MM.1S (cell line): ENCODE measurements around the gene NDST1.

Source experiments
- EZH2 ChIP-seq: fragments of 300-600 bp; sonication (generic); optimal IDR thresholded peaks from 2 replicates; pipeline ENCODE3; 2017; ENCODE audit warnings: low read depth, mild to moderate bottlenecking, antibody characterized with exemption, low read length, mixed read lengths
- TF ChIP-seq, protein P1 (sequence below): fragments of 300-600 bp; sonication (generic); IDR thresholded peaks from 2 replicates; pipeline ENCODE4 v1.5.1; 2016; ENCODE audit warnings: antibody characterized with exemption, low read length, mixed read lengths

DNA sequence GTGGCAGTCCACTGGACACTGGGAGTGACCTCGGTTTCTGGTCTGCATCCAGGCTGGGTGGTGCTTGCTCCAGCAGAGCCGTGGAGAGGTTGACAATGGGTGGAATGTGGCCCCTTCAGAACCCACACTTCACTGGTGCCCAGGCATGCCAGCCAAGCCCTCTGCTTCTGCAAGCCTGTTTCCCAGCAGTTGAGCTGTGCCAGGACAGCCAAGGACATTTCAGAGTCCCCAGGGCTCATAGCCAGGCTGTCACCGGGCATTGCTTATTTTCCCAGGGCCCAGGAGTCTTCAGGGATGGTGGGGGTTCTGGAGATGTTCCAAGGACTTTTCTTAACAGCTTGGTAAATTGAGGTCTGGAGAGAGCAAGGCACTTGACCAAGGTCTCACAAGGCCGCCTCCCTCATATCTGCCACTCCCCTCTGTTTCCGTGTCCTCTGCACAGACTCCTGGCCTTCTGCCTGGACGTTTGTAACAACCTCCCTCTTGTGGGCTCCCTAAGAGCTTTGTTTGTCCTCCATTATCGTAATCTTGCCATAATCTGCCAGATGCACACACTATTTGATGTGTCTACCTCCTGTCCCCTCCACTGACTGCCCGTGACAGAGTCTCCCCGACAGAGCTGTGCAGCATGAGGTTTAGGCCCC lies 3.8 kb upstream of the NDST1 start:
- TF ChIP-seq, protein P1, sequence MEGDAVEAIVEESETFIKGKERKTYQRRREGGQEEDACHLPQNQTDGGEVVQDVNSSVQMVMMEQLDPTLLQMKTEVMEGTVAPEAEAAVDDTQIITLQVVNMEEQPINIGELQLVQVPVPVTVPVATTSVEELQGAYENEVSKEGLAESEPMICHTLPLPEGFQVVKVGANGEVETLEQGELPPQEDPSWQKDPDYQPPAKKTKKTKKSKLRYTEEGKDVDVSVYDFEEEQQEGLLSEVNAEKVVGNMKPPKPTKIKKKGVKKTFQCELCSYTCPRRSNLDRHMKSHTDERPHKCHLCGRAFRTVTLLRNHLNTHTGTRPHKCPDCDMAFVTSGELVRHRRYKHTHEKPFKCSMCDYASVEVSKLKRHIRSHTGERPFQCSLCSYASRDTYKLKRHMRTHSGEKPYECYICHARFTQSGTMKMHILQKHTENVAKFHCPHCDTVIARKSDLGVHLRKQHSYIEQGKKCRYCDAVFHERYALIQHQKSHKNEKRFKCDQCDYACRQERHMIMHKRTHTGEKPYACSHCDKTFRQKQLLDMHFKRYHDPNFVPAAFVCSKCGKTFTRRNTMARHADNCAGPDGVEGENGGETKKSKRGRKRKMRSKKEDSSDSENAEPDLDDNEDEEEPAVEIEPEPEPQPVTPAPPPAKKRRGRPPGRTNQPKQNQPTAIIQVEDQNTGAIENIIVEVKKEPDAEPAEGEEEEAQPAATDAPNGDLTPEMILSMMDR: no peak
- TF ChIP-seq EZH2: no peak
